GM18858 (cell line): ENCODE measurements around the gene EGFR.

ENCODE experiments used
- ATAC-seq: cut with Tn5 transposase; IDR thresholded peaks from one replicate; pipeline ENCODE4 v1.9.1; 2021; ENCODE audit not compliant: unreplicated experiment

Gene EGFR

DNA sequence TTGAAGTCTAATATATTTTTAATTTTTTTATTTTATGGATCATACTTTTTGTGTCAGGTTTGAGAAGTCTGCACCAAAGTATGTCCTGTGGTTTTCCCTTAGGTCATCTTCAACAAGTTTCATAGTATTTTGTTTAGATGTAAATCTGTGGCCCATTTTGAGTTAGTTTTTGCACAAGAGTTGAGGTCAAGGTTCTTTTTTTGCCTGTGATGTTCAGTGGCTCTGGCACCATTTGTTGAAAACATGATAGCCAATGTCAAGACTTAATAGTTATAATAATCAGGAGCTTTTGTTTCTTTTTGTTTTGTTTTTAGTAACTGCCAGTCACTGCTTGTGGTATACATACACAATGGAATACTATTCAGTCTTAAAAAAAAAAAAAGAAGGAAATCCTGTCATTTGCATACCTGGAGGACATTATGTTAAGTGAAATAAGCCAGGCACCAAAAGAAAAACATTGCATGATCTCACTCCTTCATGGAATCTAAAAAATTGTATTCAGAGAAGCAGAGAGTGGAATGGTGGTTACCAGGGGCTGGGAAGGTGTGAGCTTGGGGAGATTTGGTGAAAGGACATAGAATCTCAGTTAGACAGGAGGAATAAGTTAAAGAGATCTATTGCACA is 61.3 kb downstream of the EGFR start:
- ATAC-seq: no peak

DNA sequence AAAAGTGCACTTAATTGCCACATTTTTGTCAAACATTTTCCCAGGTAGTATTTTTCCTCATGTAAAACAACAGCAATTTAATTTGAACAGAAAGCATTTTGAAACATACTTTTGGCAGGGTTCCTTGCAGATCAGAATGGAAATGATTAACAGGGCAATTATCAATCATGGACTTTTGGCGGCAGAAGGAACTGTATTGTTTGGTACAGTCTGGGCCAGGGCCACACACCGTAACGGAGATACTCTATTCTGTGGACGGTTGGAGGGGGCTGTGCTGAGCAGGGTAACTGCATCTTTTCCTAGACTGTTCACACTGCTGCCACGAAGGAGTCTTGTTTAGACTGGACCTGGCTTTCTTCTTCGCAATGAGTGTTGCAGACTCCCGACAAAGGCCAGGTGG is 62.3 kb downstream of the EGFR start:
- no peak for ATAC-seq

DNA sequence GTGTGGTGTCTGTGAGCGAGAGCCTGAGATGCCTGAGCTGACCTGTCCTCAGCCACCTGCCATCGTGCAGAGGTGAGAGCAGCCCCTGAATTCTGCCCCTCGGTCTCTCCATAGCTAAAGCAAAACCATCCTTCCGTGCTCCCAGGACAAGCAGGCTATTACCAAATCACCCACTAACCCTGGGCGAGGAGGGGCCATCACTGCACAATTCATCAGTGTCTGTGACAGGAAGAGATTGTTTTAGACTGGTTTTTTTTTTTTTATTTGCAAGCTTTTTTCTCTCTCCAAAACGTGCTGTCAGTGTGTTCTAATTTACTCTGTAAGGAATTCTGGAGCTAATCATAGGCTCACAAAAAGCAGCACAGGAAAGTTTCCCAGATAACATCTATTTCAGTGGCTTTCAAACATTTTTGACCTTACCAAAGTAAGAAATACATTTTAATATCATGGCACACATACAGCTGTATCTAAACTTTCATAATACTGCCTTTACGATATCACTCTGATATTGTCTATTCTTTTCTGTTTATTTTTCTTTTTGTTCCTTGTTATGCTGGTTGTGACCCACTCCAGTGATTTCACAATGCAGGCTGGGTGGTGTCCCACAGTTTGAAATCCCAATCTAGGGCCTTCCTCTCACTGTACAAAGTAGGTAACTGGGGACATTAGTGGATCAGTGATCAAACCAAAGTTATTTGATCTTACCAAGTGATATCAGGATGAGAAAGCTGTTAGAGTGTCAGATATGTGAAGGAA is 62.8 kb downstream of the EGFR start:
- ATAC-seq: no peak

DNA sequence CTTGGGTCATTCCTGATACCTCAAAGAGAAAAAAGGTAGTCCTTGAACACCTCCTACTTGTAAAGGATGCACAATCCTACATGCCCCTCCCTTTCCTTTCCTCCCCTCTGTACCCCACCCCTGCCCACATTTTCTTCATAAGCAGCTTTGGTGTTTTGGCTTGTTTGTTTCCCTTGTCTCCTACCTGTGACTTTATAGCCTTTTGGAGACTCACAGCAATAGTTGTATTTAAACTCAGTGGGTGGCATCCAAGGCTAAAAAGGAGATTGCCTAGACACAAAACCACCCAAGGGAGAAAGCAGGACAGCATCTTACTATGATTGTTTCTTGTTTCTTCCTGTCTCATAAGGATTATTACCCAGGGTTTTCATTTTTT is 63.4 kb downstream of the EGFR start:
- ATAC-seq: no peak

DNA sequence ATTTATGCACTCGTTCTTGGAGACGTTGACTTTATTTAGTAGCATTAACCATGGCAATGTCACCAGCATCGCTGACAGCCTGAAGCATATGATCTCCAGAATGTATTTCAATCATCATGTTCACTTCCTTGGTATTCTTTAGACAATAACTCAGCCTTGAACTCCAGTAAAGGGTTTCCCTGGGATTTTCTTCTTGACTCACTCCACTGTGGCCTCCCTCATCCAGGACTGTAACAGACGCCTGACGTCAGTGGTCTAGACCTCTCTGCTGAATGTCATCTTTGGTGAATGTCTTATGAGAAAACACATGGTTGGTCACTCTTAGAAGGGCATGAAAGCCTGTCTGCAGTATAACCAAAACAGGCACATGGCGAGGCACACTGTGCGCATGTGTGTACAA is 64.4 kb downstream of the EGFR start:
- no peak for ATAC-seq

DNA sequence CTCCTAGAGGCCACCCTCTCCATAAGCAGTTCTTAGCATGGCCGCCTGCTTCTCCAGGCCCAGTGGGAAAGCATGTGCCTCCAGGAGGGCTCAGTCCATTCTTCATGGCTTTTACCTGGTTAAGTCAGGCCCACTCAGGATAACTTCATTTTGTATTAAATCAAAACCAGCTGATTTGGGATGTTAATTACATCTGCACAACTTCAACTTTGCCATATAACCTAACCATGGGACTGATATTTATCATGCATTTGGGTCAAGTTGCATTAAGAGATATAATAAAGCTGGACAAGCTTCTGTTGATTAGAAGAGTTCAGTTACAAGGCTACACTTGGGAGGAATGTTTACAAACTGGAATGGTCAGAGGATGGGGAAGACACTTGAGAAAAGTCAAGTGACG is 65.5 kb downstream of the EGFR start:
- no peak for ATAC-seq

DNA sequence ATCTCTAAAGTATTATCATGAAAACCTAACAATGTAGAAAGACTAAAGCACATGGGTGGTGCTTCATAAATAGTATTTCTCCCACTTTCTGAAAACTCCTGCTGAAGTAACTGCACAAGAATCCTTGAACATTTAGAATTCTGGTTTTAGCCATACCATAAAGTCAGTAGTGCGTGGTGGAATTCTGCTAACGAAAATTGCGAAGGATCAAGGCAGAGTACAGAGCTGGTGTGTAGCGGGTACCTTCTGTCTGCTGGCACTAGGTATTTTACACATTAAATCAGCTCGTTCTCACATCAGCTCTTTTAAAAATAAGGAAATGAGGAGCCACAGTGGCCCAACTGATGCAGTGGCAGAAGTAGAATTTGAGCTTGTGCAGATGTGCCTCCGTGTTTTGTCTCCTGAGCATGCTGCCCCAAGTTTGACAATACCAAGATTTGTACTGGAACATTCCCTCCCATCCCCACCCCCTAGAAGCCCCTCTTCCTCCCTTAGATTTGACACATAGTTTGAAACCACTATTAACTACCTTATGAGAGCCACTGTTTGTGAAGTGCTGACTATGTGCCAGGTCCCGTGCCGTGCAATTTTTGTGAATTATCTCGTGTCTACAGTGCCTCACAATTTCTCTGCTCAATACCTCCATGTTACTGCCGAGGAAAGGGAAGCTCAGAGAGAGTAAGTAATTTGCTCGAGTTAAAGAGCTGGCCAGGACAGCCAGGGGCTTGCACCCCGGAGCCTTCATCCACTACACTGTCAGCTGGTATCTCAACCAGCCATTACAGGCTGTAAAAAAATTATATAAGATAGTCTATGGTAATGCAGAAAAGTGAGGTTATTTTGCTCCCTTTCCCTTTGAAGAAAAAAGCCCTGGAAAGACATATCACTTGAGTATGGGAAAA is 66.9 kb downstream of the EGFR start:
- ATAC-seq: peak; percentile 9

DNA sequence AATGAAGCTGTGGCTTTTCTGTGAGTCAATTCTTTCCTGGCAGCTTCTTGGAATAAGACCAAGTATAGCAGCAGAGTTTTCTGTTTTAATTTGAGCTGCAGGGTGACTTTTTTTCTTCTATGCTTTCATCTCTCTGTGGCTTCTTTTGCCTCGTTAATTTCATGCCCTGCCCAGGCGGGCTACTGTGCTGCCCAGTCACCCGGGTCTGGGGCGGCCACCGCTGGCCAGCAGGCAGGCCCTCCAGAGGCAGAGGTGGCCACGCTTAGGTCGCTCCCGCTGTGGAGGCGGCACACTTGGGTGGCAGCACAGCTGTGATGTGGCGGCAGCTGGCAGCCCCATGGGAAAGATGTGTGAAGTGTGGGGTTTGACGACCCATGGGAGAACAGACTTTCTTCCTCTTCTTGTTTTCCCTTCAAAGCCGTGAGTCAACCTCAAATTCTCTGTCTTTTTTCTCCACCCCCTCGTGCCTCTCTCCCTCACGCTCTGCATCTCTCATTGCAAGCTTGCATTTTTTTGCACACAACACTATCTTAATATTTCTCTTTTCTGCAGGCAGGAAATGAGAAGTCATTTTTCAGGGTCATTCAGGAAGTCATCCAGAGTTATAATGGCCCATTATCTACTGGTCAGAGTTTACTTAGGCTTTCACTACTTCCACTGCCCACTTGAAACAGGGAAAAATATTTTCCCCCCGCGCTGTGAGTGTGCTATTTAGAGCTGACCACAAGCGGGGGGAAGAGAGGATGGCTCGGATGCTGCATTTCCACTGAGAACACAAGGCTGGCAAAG is 67.8 kb downstream of the EGFR start:
- peak; percentile 70 for ATAC-seq

DNA sequence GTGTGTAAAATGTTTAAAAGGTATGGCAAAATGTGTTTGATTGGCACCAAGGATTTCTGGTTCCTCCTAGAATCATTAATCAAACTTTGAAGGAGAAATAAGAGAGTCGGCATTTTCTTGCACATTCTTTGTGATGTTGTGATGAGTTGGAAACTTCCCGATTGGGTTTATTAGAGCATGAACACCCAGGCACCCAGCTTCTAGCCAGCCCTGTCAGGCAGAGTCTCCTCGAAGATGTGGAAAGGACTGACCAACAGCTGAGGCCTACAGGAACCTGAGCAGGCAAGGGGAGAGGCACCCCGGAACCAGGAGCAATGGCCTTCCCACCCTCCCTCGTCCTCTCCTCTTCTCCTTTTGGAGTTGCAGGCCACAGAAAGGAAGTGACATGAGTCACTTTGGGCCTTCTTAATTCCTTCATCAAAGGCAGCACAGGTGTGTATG is 68.7 kb downstream of the EGFR start:
- no peak for ATAC-seq

DNA sequence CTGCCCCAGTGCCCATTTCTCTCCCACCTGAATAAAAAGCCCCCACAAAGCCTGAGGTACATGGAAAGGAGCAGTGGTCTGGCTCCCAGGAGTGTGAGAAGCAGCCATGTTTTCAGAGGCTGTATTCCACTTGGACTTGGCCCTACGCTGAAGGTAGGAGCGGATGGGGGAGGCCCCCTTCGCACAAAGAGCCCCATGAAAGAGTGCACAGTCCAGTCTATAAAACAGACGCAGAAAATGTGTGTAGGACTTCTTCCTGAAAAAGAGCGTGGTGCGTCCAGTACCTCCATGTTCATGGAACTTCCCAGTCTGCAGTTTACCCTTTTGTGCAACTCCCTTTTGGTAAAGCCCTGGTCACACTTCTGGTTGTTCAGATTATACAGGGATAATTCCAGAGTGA is 69.3 kb downstream of the EGFR start:
- ATAC-seq: no peak

DNA sequence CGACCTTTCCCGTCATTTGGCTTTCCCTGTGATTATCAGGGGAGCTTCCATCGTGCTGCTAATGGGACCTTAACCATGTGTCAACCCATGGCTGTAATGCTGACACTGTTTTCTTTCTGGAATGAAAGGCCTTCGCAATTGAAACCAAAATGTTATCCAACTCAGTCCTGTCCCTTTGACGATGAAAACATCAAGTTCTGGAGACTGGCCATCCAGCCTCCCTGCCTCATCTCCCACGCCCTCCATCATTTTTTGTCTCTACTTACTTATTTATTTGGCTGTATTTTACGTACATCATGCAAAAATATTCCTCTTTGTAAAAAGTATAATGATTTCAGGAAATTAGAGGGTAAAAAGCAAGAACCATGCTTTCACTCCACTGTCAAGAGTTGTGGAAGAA is 69.8 kb downstream of the EGFR start:
- ATAC-seq: no peak

DNA sequence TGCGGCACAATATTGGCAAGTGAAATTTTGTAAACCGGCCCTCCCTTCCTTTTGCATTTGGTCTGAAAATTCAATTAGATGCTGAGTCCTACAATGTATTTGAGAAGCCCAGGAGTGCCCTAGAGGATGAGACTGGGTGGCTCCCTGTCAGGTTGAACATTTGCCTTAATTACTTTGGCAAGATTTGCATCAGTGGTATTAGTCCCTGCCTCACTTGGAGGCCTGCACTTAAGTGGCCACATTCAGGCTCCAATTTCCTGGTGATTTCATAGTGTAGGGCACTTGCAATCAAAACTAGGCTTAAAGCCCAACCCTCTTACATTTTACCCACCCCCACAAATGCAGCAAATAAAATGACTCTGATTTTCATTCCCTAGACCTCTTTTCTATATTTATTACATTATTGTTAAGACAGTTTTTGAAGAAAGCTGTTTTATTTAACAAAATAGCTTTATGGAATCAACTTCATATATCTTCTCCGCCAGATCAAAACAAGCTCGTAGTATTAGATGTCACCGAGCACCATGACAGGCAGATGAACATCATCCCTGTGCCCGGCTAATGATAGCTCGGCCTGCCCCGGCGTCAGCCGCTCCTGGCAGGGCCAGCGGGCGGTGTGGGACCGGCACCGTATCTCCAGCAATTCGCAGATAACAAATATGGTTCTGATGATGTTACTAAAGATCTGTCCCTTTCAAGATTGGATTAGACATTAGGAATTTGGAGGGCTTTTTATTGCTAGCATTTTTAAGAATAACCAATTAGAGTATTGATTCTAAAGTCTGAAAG is 73.6 kb downstream of the EGFR start:
- no peak for ATAC-seq

DNA sequence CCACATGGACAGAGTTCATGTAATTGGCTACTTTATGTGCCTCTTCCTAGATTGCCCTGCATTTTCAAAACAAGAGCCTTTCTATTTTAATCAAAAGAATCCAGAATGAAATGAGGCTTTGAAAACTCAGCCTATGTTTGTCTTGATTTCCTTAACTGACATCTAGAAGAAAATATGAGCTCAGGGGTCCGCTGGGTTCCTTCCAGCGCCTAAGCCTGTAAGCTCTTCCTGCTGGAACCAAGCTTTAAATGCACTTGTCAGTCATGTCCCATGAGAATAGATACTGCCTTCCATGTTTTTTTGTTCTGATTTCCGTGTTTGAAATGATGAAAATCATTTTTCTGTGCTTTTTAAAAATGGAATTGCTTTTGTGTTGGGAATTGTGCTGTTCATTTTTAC is 74.2 kb downstream of the EGFR start:
- no peak for ATAC-seq

DNA sequence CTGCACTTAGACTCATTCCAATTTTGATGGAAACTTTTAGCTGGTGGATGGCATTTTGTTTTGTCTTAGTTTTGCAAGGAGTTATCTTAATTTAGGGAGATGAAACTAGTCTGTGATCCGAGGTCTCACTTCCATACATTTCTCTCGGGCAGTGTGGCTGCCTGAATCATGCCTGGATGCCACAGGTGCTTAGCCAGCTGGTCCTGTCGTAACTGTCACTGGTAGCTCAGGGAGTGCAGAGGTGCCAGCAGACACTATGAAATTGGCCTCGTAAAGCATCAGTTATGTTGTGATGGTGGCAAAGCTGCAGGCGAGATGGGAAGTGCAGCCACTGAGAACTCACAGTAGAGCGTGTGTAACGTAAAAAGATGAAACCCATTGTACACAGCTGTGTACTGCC is 74.9 kb downstream of the EGFR start:
- no peak for ATAC-seq

DNA sequence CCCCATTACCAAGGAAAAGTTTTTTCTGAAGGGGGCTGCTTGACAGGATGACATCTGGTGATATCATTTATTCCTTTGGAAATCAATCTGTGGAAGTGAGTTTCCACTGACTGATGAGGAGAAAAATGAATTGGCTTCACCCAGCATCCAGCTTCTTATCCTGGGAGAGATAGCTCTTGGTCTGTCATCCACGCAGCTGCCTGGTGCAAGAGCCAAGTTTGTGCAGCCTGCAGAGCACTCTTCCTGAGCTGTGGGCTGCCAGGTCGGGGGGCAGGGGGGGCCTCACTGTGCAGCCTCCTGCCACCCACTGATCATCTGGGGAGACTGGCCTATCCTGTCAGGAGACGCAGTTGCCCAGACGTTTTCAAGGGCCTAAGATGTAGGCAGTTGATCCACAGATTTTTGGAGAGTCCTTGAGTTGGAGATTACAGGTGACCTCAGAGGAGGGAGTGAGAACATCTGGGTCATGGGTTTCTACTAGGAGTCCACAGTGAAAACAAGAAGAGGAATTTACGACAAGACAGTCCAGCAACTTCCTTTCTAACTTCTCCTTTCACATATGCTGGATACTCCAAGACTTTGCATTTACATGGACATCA is 75.4 kb downstream of the EGFR start:
- ATAC-seq: no peak

DNA sequence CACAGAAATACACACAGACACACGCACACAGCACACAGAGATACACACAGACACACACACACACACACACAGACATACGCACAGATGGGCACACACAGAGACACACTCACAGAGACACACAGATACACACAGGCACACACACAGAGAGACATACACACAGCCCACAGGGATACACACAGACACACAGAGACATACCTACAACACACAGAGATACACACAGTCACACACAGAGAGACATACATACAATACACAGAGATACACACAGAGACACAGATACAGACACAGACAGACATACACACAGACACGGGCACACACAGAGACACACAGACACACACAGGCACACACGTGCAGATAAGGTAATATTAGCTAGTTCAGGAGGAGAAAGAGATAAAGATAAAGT is 76.9 kb downstream of the EGFR start:
- no peak for ATAC-seq

DNA sequence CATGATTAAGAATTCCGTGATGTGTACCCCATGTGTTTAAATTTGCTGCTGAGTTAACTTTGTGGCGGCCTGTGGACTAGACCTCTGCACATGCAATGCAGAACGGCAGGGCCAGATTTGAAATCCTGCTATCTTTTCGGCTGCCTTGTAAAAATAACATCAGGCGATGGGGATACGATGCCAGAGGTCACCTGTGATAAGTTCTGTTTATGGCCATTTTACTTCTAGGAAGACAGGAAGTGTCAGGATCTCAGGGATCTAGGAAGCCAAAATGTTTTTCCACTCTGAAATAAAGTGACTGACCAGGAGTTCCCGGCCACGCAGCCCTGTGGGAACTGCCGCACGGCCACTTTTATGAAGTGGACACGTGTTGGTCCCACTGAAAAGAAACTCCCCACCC is 77.5 kb downstream of the EGFR start:
- ATAC-seq: no peak

DNA sequence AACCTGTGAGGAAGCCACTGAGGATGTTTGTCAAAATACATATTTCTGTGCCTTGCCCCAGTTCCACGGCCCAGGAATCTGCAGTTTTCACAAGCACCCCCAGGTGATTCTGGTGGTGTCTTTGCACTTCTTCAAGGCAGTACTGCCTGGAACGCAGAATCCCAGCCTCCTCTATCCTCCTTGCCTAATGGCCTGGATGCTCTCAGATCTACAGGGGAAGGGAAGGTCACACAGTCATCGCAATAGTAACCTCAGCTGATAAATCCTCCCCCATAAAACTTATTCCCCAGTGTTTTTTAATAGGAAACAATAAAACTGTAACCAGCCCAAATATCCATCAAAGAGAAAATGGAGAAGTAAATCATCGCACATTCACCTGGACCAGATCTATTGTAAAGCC is 78.3 kb downstream of the EGFR start:
- ATAC-seq: no peak

DNA sequence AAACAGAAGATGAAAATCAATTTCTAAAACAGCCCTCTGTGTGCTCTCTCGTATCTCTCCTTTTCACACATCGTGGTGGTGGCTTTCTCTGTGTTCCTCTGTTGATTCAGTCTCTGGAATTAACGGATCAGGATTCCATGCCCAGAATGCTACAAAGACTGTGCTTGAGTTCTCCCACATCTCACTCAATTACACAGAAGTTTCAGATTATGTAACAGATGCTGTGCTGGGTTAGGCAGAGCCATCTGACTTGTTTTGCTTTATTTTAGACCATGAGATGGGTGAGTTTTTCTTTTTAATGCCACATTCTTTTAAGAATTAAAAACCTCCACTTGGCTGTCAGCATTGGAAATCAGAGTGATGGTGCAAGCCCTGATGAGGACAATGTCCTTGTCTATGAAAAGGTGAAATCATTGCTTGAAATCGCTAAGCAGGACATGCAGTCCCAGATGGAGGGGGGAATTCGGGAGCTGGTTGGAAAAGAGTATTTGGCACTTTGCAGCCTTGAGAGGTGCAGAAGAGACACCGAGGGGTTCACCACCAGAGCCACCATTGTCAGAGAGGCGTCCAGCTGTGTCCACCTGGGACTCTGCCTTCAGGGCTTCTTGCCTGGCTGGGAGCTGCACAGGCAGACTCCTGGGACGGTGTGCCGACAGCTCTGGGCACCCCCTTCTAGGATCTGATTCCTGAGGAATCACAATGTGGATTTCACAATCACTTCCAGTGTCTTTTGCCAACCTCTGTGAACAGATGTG is 80.4 kb downstream of the EGFR start:
- ATAC-seq: no peak
